PFSK-1 (cell line): ENCODE results near the gene DPP4.

ENCODE experiments used
- FOXP2 ChIP-seq: optimal IDR thresholded peaks from 2 replicates; pipeline ENCODE3; 2011; ENCODE audit warnings: borderline replicate concordance, control low read depth, inconsistent platforms; ENCODE audit not compliant: insufficient read depth; ENCODE audit errors: extremely low read length, extremely low read depth
- POLR2AphosphoS5 ChIP-seq: IDR thresholded peaks from 2 replicates; pipeline ENCODE4 v1.6.1; 2012; ENCODE audit warnings: low read depth, mild to moderate bottlenecking, control low read depth, low read length, moderate library complexity
- SIN3A ChIP-seq: IDR thresholded peaks from 2 replicates; pipeline ENCODE4 v1.6.1; 2012; ENCODE audit warnings: mild to moderate bottlenecking, low read length, moderate library complexity, borderline replicate concordance; ENCODE audit not compliant: insufficient read depth
- TAF1 ChIP-seq: IDR thresholded peaks from 2 replicates; pipeline ENCODE4 v1.6.1; 2012; ENCODE audit warnings: low read length, control low read depth, borderline replicate concordance; ENCODE audit not compliant: insufficient read depth
- TF ChIP-seq, protein P1 (sequence below), 2 experiments: IDR thresholded peaks; 2 replicates each; pipeline versions ENCODE4 v1.6.1 to v1.8.0; 2011 to 2012; ENCODE audit warnings: low read depth in 2 of 2, low read length in 2 of 2, control low read depth in 1 of 2, inconsistent platforms in 1 of 2, mild to moderate bottlenecking in 1 of 2, moderate library complexity in 1 of 2; ENCODE audit not compliant: insufficient read depth in 1 of 2

DPP4 gene

DNA sequence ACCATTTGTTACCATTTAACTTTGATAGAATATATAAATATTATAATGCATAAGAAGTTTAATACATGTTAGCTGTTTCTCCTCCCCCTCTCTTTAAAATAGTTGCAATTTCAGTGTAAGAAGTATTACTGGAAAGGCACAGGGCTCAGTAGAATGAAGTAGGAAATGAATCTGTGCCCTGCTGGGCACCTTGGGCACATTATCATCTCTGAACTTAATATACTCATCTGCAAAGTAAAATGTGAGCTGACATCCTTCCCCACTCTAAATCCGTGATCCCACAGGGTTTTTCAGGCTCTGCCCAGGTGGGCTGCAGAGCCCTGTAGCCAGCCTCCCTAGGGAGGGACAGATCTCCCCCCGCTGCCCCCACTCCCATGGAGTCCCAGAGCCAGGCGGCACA lies 56.8 kb downstream of the DPP4 start:
- TF ChIP-seq, protein P1, sequence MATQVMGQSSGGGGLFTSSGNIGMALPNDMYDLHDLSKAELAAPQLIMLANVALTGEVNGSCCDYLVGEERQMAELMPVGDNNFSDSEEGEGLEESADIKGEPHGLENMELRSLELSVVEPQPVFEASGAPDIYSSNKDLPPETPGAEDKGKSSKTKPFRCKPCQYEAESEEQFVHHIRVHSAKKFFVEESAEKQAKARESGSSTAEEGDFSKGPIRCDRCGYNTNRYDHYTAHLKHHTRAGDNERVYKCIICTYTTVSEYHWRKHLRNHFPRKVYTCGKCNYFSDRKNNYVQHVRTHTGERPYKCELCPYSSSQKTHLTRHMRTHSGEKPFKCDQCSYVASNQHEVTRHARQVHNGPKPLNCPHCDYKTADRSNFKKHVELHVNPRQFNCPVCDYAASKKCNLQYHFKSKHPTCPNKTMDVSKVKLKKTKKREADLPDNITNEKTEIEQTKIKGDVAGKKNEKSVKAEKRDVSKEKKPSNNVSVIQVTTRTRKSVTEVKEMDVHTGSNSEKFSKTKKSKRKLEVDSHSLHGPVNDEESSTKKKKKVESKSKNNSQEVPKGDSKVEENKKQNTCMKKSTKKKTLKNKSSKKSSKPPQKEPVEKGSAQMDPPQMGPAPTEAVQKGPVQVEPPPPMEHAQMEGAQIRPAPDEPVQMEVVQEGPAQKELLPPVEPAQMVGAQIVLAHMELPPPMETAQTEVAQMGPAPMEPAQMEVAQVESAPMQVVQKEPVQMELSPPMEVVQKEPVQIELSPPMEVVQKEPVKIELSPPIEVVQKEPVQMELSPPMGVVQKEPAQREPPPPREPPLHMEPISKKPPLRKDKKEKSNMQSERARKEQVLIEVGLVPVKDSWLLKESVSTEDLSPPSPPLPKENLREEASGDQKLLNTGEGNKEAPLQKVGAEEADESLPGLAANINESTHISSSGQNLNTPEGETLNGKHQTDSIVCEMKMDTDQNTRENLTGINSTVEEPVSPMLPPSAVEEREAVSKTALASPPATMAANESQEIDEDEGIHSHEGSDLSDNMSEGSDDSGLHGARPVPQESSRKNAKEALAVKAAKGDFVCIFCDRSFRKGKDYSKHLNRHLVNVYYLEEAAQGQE (IDR thresholded peaks at IDR 0.05; ENCODE audit: insufficient read depth in 1 of 2, low read depth in 2 of 2, low read length in 2 of 2), result no peak
- TF ChIP-seq FOXP2 (no peak), POLR2AphosphoS5 (no peak), SIN3A (no peak), TAF1 (no peak)

DNA sequence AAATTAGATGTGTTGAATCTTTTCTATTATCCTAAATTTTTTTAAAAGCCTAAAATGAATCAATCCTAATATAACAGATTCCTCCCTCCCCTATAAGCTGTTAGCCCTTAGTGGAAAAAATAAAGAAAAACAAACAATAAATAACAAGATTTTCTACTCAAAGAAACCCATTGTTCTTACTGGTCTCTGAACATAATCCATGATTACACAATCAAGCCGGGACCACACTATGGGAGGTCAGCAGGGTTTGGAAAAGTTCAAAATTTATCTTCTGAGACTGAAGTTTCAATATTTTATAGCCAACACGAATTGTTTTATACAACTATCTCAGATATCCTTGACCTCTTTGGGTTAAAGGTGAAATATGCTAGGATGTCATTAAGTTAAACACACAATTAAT lies 57.9 kb downstream of the DPP4 start:
- TF ChIP-seq TAF1 (no peak), SIN3A (no peak), FOXP2 (no peak), POLR2AphosphoS5 (no peak)
- TF ChIP-seq, protein P1 (IDR thresholded peaks at IDR 0.05; ENCODE audit: insufficient read depth in 1 of 2, low read depth in 2 of 2, low read length in 2 of 2), result no peak

DNA sequence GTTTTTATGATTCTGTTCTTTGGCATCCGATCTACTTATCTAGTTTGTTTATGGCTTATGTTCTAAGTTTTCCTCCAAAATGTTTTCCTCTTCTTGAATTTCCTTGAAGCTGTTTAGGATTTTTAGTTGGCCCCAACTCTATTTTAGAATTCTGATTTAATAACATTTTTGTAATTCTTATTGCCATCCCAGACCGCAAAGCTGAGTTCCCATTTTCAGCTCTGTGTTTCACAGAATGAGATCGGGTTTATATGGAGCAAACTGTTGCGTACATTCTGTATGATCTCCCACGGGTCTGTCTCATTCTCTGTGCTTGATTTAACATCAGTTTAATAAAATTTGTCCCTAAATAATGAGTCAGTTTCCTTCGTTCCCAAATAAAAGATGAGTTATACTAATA lies 59.3 kb downstream of the DPP4 start:
- TF ChIP-seq SIN3A, result no peak
- TF ChIP-seq, protein P1 (IDR thresholded peaks at IDR 0.05; ENCODE audit: insufficient read depth in 1 of 2, low read depth in 2 of 2, low read length in 2 of 2), result no peak
- no peak for TF ChIP-seq FOXP2
- TF ChIP-seq POLR2AphosphoS5, result no peak

DNA sequence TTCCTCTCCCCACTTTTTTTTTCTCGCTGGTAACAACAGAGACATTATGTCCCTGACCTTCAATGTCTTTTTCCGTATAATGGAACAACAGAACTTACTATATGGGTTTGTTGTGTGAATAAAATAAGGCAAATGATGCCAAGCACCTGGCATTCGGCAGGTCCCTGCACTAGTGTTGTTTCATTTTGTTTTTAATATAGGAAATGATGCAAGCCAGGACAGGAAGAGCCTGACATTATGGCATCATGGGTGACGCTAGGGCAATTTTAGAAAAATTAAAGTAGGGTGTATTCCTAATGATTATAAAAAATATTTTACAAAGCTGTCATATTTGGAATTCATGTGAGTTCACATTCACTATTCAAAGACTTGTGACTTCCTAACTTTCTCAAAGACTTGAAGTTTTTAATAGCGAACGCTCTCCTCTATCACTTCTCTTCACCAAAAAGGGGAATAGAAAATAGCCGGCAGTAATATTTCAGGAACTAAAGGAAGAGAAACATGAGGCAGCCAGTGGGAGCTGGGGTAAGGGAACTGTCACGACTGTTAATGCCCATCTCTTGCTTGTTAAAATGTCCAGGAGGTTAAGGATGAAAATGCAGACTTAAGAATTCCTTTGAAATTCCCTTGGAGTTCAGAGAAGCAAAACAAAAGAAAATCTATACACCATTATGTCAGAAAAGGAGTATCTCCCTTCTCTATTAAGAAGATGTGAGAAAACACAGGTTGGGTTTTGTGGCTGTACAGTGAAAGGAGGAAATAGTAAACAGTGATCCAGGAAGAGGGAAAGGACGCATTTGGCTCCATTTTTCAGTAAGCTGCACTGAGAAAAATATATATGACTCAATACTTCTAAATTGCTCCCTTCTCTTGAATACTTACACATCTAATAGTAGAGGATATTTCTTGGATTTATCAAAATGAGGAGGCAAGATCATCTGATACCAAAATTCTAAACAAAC lies 60.2 kb downstream of the DPP4 start:
- TF ChIP-seq FOXP2 (no peak), POLR2AphosphoS5 (no peak), SIN3A (no peak), TAF1 (no peak)
- TF ChIP-seq, protein P1 (IDR thresholded peaks at IDR 0.05; ENCODE audit: insufficient read depth in 1 of 2, low read depth in 2 of 2, low read length in 2 of 2), result no peak
